Measurements from ENCODE around the gene COL4A2.

GRCh38 chr13:110471833-110472162 lies 164.7 kb downstream of the COL4A2 start:
- TF ChIP-seq CTCF (IDR thresholded peaks at IDR 0.05) (no peak), POLR2A (IDR thresholded peaks at IDR 0.05) (no peak)
